Panc1 (cell line): ENCODE results near the gene SAMD4A. TPM values are rescaled to one million over a fixed set of nuclear protein-coding genes. Genes with fewer than 3 reads are reported as not detected.

Experiments
- ATAC-seq: fragments of 200-7000 bp; cut with Tn5 transposase; 2 replicates; pipeline ENCODE4 v1.9.1; 2020; ENCODE audit warnings: mild to moderate bottlenecking, moderate library complexity
- BruUV-seq: library from RNA; stranded (reverse); fragments of 400-500 nt; replicated peaks from 2 replicates; lab custom pipeline; 2021; lab: Mats Ljungman, UMichigan
- CTCF ChIA-PET: fragments of 300-600 bp; sonication (Branson Sonifier 250); formaldehyde crosslinking; loops from one replicate; lab custom pipeline; 2022; ENCODE audit warnings: antibody characterized with exemption; lab: Charles Lee
- POLR2A ChIA-PET: fragments of 300-600 bp; sonication (Branson Sonifier 250); formaldehyde crosslinking; loops from one replicate; lab custom pipeline; 2022; ENCODE audit warnings: antibody characterized with exemption; lab: Charles Lee
- DNase-seq: peaks from one replicate; pipeline ENCODE4 v3.0.0-alpha.2; 2010; ENCODE audit warnings: low read depth, low spot score
- H3K27ac ChIP-seq: 2 replicates; pipeline ENCODE4 v1.5.1; 2011; ENCODE audit warnings: mild to moderate bottlenecking, low read length, inconsistent platforms
- H3K27me3 ChIP-seq: fragments of 200-500 bp; sonication (Bioruptor generic); 2 replicates; pipeline ENCODE4 v1.6.0; 2014; ENCODE audit warnings: low read length, inconsistent platforms; ENCODE audit not compliant: control insufficient read depth, insufficient read depth
- H3K36me3 ChIP-seq: fragments of 200-500 bp; sonication (Bioruptor generic); 2 replicates; pipeline ENCODE4 v1.5.1; 2014; ENCODE audit warnings: inconsistent platforms, mild to moderate bottlenecking, low read length, moderate library complexity; ENCODE audit not compliant: control insufficient read depth, insufficient read depth
- H3K4me1 ChIP-seq: 2 replicates; pipeline ENCODE4 v1.5.1; 2011; ENCODE audit warnings: inconsistent platforms, mild to moderate bottlenecking, low read length, moderate library complexity; ENCODE audit not compliant: control insufficient read depth, insufficient read depth
- H3K4me3 ChIP-seq, 2 experiments: 2 replicates each; pipeline ENCODE4 v1.5.1; 2011 to 2012; ENCODE audit warnings: low read depth in 2 of 2, low read length in 2 of 2, mild to moderate bottlenecking in 2 of 2, inconsistent platforms in 1 of 2, moderate library complexity in 1 of 2
- H3K9me3 ChIP-seq: fragments of 200-500 bp; sonication (Bioruptor generic); 2 replicates; pipeline ENCODE4 v1.5.1; 2014; ENCODE audit warnings: low read depth, mild to moderate bottlenecking, inconsistent platforms, low read length, moderate library complexity; ENCODE audit not compliant: control insufficient read depth, insufficient read depth
- POLR2AphosphoS5 ChIP-seq: IDR thresholded peaks from 2 replicates; pipeline ENCODE4 v1.6.1; 2012; ENCODE audit warnings: mild to moderate bottlenecking, low read depth, low read length, moderate library complexity
- SIN3A ChIP-seq: IDR thresholded peaks from 2 replicates; pipeline ENCODE4 v1.6.1; 2012; ENCODE audit warnings: low read depth, mild to moderate bottlenecking, low read length, moderate library complexity, borderline replicate concordance; ENCODE audit not compliant: insufficient read depth
- TCF7L2 ChIP-seq: IDR thresholded peaks from 2 replicates; pipeline ENCODE4 v1.6.1; 2011; ENCODE audit warnings: mild to moderate bottlenecking, low read depth, low read length, inconsistent platforms
- in situ Hi-C: cut with HindIII; loops from 2 replicates; pipeline ENCODE4 v1.10.0; 2016; ENCODE audit warnings: low sequenced_read_pairs, low pct_unique_long_range_greater_than_20kb
- intact Hi-C: fragments of 100-400 bp; cut with micrococcal nuclease; formaldehyde crosslinking; loops from one replicate; pipeline ENCODE4 v1.10.0; 2022; ENCODE audit not compliant: unreplicated experiment
- total RNA-seq: library from RNA; stranded (reverse); gene quantifications from one replicate; pipeline ENCODE4 v1.2.1, GENCODE V29; 2021; ENCODE audit not compliant: unreplicated experiment
- TF ChIP-seq, protein P1 (sequence below), 2 experiments: IDR thresholded peaks; 2 replicates each; pipeline ENCODE4 v1.6.1; 2011 to 2012; ENCODE audit warnings: low read depth in 2 of 2, control low read depth in 1 of 2, low read length in 1 of 2, mild to moderate bottlenecking in 1 of 2, moderate library complexity in 1 of 2; ENCODE audit not compliant: insufficient read depth in 1 of 2
- TF ChIP-seq, protein P2 (sequence below): fragments of 450-650 bp; IDR thresholded peaks from 2 replicates; pipeline ENCODE4 v1.5.1; 2017; ENCODE audit warnings: mild to moderate bottlenecking

Gene SAMD4A
- total RNA-seq, 1 experiment from 2014 or later: 15.2 TPM

DNA sequence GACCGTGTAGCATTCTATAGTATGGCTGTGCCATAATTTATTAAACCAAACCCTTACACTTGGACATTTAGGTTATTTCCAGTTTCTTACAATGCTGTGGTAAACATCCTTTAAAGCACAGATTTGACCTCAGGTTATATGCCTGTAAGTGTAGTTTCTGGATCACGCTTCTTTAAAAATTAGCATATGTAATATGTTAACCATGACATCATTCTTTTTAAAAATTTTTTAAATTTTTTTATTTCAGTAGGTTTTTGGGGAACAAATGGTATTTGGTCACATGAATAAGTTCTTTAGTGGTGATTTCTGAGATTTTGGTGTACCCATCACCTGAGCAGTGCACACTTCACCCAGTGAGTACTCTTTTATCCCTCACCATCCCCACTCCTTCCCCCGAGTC lies 18.3 kb downstream of the SAMD4A start:
- BruUV-seq: no TSS peak

DNA sequence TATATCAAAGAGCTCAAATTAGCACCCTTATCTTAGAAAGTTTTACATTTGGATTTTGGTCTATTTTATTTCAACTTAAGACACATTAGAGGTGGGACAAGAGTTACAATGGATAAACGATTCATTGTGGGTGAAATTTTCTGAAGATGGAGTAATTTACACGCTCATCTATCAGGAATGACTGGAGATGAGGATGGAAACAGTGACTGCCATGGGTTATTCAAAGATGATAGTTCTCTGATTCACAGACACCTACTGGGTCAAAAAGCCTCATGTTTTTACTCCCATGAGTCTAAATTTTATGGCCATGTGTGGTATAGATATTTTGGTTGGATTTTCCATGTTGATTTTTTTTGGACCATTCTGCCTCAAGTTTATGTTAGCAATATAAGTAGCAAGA lies 22.1 kb downstream of the SAMD4A start:
- no peak for DNase-seq
- no peak for ATAC-seq
- Histone ChIP-seq H3K9me3 (no peaks in the 10 kb centered on the region), H3K27me3 (no peaks in the 10 kb centered on the region), H3K4me3 (no peak overlapping the region), H3K36me3 (no peaks in the 10 kb centered on the region), H3K4me1 (no peaks in the 10 kb centered on the region; the same call in none of the 2 replicates), H3K27ac (no peak overlapping the region)
- TF ChIP-seq TCF7L2 (no peak), SIN3A (no peak), POLR2AphosphoS5 (no peak)
- TF ChIP-seq, protein P1, sequence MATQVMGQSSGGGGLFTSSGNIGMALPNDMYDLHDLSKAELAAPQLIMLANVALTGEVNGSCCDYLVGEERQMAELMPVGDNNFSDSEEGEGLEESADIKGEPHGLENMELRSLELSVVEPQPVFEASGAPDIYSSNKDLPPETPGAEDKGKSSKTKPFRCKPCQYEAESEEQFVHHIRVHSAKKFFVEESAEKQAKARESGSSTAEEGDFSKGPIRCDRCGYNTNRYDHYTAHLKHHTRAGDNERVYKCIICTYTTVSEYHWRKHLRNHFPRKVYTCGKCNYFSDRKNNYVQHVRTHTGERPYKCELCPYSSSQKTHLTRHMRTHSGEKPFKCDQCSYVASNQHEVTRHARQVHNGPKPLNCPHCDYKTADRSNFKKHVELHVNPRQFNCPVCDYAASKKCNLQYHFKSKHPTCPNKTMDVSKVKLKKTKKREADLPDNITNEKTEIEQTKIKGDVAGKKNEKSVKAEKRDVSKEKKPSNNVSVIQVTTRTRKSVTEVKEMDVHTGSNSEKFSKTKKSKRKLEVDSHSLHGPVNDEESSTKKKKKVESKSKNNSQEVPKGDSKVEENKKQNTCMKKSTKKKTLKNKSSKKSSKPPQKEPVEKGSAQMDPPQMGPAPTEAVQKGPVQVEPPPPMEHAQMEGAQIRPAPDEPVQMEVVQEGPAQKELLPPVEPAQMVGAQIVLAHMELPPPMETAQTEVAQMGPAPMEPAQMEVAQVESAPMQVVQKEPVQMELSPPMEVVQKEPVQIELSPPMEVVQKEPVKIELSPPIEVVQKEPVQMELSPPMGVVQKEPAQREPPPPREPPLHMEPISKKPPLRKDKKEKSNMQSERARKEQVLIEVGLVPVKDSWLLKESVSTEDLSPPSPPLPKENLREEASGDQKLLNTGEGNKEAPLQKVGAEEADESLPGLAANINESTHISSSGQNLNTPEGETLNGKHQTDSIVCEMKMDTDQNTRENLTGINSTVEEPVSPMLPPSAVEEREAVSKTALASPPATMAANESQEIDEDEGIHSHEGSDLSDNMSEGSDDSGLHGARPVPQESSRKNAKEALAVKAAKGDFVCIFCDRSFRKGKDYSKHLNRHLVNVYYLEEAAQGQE (IDR thresholded peaks at IDR 0.05; ENCODE audit: insufficient read depth in 1 of 2, low read depth in 2 of 2, low read length in 1 of 2): no peak
- TF ChIP-seq, protein P2, sequence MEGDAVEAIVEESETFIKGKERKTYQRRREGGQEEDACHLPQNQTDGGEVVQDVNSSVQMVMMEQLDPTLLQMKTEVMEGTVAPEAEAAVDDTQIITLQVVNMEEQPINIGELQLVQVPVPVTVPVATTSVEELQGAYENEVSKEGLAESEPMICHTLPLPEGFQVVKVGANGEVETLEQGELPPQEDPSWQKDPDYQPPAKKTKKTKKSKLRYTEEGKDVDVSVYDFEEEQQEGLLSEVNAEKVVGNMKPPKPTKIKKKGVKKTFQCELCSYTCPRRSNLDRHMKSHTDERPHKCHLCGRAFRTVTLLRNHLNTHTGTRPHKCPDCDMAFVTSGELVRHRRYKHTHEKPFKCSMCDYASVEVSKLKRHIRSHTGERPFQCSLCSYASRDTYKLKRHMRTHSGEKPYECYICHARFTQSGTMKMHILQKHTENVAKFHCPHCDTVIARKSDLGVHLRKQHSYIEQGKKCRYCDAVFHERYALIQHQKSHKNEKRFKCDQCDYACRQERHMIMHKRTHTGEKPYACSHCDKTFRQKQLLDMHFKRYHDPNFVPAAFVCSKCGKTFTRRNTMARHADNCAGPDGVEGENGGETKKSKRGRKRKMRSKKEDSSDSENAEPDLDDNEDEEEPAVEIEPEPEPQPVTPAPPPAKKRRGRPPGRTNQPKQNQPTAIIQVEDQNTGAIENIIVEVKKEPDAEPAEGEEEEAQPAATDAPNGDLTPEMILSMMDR: no peak
- intact Hi-C loops (no loop called here), in situ Hi-C loops (no loop called here)
- POLR2A ChIA-PET: no interaction called here
- BruUV-seq: no TSS peak
- CTCF ChIA-PET: no interaction called here

More for the DNA sequence above, 18.3 kb downstream of the SAMD4A start:
- no peaks in the 10 kb centered on the region for H3K36me3 ChIP-seq
- ATAC-seq: no peak
- H3K4me3 ChIP-seq: no peak overlapping the region
- ChIA-PET CTCF (no interaction called here), POLR2A (no interaction called here)
- no peaks in the 10 kb centered on the region for H3K27me3 ChIP-seq
- H3K27ac ChIP-seq: no peak overlapping the region
- DNase-seq: no peak
- intact Hi-C loops: no loop called here
- H3K4me1 ChIP-seq: no peaks in the 10 kb centered on the region
- H3K9me3 ChIP-seq: no peaks in the 10 kb centered on the region
- TF ChIP-seq, protein P1 (IDR thresholded peaks at IDR 0.05; ENCODE audit: insufficient read depth in 1 of 2, low read depth in 2 of 2, low read length in 1 of 2): no peak
- no peak for TF ChIP-seq TCF7L2
- no peak for TF ChIP-seq SIN3A
- no peak for TF ChIP-seq POLR2AphosphoS5
- TF ChIP-seq, protein P2: no peak
- in situ Hi-C loops: no loop called here
